ENCODE results near the gene CLDN5. TPM values are rescaled to one million over a fixed set of nuclear protein-coding genes. Genes with fewer than 3 reads are reported as not detected.

Gene CLDN5, protein sequence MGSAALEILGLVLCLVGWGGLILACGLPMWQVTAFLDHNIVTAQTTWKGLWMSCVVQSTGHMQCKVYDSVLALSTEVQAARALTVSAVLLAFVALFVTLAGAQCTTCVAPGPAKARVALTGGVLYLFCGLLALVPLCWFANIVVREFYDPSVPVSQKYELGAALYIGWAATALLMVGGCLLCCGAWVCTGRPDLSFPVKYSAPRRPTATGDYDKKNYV
- not detected in 5 replicates for total RNA-seq (2022; extraction: Qiagen RNA extraction; ENCODE audit: low read depth)

GRCh38 chr22:19524170-19525115 is at the start of gene CLDN5:
CLDN5 (minus strand) TSS chr22:19524410; CDS start chr22:19524255, 155 bp downstream.

GRCh38 chr22:19479355-19480172 is 44.6 kb downstream of the CLDN5 start, which contains the start of gene CDC45:
CDC45 (plus strand) TSS chr22:19479920; CDS start chr22:19479969, 49 bp downstream.

DNA sequence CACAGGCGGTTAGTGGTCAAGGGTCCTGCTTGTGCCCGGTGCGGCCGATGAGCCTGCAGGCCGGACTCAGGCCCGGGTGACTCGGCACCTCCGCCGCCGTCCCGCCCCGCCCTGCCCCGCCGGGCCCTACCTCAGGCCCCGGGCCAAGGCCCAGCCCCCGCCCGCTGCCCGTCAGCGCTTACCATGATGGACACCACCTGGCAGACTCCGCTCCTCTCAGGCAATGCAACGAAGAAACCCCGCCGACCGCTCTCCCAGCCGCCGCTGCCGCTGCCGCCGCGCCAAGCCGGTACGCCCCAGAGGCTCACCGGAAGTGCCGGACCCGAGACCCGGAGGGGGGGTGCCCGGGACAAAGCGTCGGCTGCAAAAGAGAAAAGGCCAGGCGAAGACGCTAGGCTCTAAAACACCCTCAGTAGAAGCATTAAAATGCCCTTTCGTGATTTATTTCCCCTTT is 45.3 kb downstream of the CLDN5 start, which contains the start of gene UFD1:
Gene UFD1, minus strand, starts transcription at position 293 of the 454 bp plus-strand sequence. Its CDS starts 108 bp downstream, at position 185.

Other genes with a start within 250 kb of the CLDN5 start
- gene CLTCL1, start 232.7 kb downstream of the CLDN5 start, total RNA-seq (2022; extraction: Qiagen RNA extraction; ENCODE audit: low read depth): 3.6 to 5.4 TPM (median 4.8 TPM) in 5 replicates
- 19.2 to 24.4 TPM (median 23.0 TPM) in 5 replicates for gene HIRA, start 92.7 kb downstream of the CLDN5 start, total RNA-seq (2022; extraction: Qiagen RNA extraction; ENCODE audit: low read depth)
- gene MRPL40, start 91.9 kb downstream of the CLDN5 start, total RNA-seq (2022; extraction: Qiagen RNA extraction; ENCODE audit: low read depth): 41.5 to 55.9 TPM (median 46.7 TPM) in 5 replicates
- gene C22orf39, start 76.7 kb downstream of the CLDN5 start, total RNA-seq (2022; extraction: Qiagen RNA extraction; ENCODE audit: low read depth): 12.0 to 16.0 TPM (median 14.3 TPM) in 5 replicates
- gene UFD1, start 45.2 kb downstream of the CLDN5 start, total RNA-seq (2022; extraction: Qiagen RNA extraction; ENCODE audit: low read depth): 88.1 to 103 TPM (median 98.9 TPM) in 5 replicates
- 24.0 to 27.8 TPM (median 26.5 TPM) in 5 replicates for gene CDC45, start 44.5 kb downstream of the CLDN5 start, total RNA-seq (2022; extraction: Qiagen RNA extraction; ENCODE audit: low read depth)
- 7.0 to 10.2 TPM (median 9.5 TPM) in 5 replicates for gene SEPTIN5, start 190.1 kb upstream of the CLDN5 start, total RNA-seq (2022; extraction: Qiagen RNA extraction; ENCODE audit: low read depth)
- gene GP1BB, start 199.1 kb upstream of the CLDN5 start, total RNA-seq (2022; extraction: Qiagen RNA extraction; ENCODE audit: low read depth): 0.45 to 1.9 TPM (median 1.5 TPM) in 5 replicates
- gene TBX1, start 236.4 kb upstream of the CLDN5 start, total RNA-seq (2022; extraction: Qiagen RNA extraction; ENCODE audit: low read depth): 2.2 to 4.7 TPM (median 4.2 TPM) in 5 replicates

Measured in A549 treated with GW870086 at 1 μM for 4 hours (cell line).